ENCODE measurements around the gene FAM171A2.

FAM171A2 gene

DNA sequence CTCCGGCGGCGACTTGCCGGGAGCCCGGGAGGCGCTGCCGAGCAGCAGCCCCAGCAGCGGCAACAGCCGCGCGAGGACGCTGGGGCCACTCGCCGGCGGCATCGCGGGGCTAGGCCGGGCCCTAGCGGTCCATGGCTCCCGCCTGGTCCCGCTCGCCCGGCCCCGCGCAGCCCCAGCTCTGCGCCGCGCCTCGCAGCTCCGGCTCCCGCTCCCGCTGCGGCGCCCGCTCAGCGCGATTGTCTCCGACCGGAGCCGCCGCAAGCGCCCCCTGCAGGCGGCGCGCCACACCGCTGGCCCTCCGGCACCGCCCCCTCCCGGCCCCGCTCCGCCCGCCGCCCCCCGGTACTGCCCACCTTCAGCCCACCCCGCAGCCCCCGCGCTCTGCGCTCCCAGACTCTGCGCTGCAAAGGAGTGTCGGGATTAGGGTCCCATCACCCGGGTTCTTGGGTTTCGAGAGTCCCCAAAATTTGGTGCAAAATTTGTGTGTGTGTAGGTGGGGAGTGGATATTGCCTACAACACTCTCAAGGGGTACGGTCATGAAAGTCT, at the start of gene FAM171A2:
Gene FAM171A2 (minus strand): TSS at position 241 of the 547 bp plus-strand sequence. CDS start 139 bp downstream, at position 102.
- Histone ChIP-seq H3K4me1 (ENCODE audit: control insufficient read depth, insufficient read depth, low read length) (peaks cover 11% of the 10 kb centered on the region), H3K36me3 (ENCODE audit: control insufficient read depth in 2 of 2, insufficient read depth in 2 of 2, low read length in 2 of 2) (no peaks in the 10 kb centered on the region), H3K4me3 (ENCODE audit: low read length in 2 of 2) (peak within 1 kb of the TSS; percentile 63 to 73), H3K27ac (ENCODE audit: low read length) (no peak within 1 kb of the TSS), H3K9ac (ENCODE audit: low read length in 2 of 2) (peak within 1 kb of the TSS in 1 of 2 donors; percentile 53), H3K9me3 (ENCODE audit: control insufficient read depth in 2 of 2, low read length in 2 of 2) (no peaks in the 10 kb centered on the region), H3K27me3 (ENCODE audit: control insufficient read depth in 1 of 2, insufficient read depth in 2 of 2, low read length in 2 of 2) (peaks cover 4 to 7% of the 10 kb centered on the region in 2 donors)

DNA sequence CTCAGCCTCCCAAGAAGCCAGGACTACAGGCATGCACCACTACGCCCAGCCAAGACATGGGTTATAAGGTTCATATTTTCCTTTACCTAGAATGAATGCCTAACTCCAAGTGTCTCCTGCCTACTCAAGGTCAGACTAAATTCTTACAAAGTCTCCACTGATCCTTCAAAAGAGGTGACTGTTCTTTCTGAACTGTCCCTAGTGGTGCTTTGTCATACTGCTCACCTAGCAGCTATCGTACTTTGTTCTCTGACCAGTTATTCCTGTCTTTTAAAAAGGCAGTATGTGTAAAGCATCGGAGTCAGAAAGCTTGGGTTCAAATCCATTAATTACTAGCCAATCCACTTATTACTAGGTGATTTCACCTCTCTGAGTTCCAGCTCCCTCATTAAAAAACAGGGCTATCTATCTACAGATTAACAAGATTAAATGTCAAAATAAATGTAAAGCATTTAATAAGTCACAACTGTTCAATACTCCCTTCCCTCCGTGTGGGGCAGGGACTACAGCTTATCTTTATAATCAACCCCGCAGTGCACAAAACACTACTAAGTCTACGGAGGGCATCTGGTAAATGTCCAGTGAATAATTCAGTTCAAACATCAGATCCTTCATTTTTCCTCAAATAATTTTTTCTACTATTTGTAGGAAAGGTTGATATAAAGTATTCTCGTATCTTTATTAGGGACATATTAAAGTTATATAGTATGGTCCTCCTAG, 45.8 kb upstream of the FAM171A2 start:
- Histone ChIP-seq H3K27ac (ENCODE audit: low read length) (no peak overlapping the region), H3K9ac (ENCODE audit: low read length in 2 of 2) (no peak overlapping the region), H3K9me3 (ENCODE audit: control insufficient read depth in 2 of 2, low read length in 2 of 2) (no peaks in the 10 kb centered on the region), H3K27me3 (ENCODE audit: control insufficient read depth in 1 of 2, insufficient read depth in 2 of 2, low read length in 2 of 2) (no peaks in the 10 kb centered on the region), H3K4me1 (ENCODE audit: control insufficient read depth, insufficient read depth, low read length) (no peaks in the 10 kb centered on the region), H3K4me3 (ENCODE audit: low read length in 2 of 2) (no peak overlapping the region), H3K36me3 (ENCODE audit: control insufficient read depth in 2 of 2, insufficient read depth in 2 of 2, low read length in 2 of 2) (no peaks in the 10 kb centered on the region)

DNA sequence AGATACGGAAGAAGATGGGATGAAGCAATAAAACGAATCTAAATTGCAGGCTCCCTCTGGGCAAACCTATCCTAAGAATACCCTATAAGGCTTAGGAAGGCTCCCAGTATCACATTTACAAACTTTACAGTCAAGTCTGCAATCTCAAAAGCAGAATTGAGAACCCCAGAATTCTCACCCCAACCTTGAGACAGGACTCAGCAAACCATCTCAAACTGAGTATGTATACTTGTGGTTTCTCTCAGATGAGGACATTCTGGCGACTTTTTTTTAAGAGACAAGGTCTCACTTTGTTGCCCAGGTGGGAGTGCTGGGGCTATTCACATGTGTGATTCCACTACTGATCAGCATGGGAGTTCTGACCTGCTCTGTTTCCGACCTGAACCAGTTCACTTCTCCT, 45.1 kb upstream of the FAM171A2 start:
- Histone ChIP-seq H3K9ac (ENCODE audit: low read length in 2 of 2) (no peak overlapping the region), H3K27ac (ENCODE audit: low read length) (no peak overlapping the region), H3K27me3 (ENCODE audit: control insufficient read depth in 1 of 2, insufficient read depth in 2 of 2, low read length in 2 of 2) (no peaks in the 10 kb centered on the region), H3K4me1 (ENCODE audit: control insufficient read depth, insufficient read depth, low read length) (no peaks in the 10 kb centered on the region), H3K36me3 (ENCODE audit: control insufficient read depth in 2 of 2, insufficient read depth in 2 of 2, low read length in 2 of 2) (peaks cover 0 to 2% of the 10 kb centered on the region in 2 donors), H3K9me3 (ENCODE audit: control insufficient read depth in 2 of 2, low read length in 2 of 2) (no peaks in the 10 kb centered on the region), H3K4me3 (ENCODE audit: low read length in 2 of 2) (no peak overlapping the region)

DNA sequence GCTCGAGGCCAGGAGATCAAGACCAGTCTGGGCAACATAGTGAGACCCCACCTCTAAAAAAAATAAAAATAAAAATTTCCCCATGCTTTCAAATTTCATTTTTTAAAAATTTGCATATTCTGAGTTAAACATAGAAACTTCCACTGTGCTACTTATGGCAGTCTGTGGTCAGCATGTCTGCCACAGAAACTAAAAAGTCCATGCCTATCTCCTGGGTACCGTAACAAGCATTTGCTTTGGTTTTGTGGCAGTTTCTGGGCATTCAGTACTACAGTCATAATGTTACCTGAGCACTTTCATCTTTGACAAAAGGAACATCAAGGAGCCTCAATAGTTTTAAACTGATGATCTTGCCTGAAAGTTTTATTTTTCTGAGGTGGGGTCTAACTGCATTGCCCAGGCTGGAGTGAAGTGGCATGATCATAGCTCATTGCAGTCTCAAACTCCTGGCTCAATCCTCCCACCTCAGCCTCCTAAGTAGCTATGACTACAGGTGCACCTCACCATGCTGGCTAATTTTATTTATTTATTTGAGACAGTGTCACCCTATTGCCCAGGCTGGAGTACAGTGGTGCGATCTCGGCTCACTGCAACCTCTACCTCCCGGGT, 39.0 kb upstream of the FAM171A2 start:
- Histone ChIP-seq H3K9me3 (ENCODE audit: control insufficient read depth in 2 of 2, low read length in 2 of 2) (no peaks in the 10 kb centered on the region), H3K4me1 (ENCODE audit: control insufficient read depth, insufficient read depth, low read length) (no peaks in the 10 kb centered on the region), H3K9ac (ENCODE audit: low read length in 2 of 2) (no peak overlapping the region), H3K27me3 (ENCODE audit: control insufficient read depth in 1 of 2, insufficient read depth in 2 of 2, low read length in 2 of 2) (no peaks in the 10 kb centered on the region), H3K36me3 (ENCODE audit: control insufficient read depth in 2 of 2, insufficient read depth in 2 of 2, low read length in 2 of 2) (peaks cover 29 to 34% of the 10 kb centered on the region in 2 donors), H3K4me3 (ENCODE audit: low read length in 2 of 2) (no peak overlapping the region), H3K27ac (ENCODE audit: low read length) (no peak overlapping the region)

DNA sequence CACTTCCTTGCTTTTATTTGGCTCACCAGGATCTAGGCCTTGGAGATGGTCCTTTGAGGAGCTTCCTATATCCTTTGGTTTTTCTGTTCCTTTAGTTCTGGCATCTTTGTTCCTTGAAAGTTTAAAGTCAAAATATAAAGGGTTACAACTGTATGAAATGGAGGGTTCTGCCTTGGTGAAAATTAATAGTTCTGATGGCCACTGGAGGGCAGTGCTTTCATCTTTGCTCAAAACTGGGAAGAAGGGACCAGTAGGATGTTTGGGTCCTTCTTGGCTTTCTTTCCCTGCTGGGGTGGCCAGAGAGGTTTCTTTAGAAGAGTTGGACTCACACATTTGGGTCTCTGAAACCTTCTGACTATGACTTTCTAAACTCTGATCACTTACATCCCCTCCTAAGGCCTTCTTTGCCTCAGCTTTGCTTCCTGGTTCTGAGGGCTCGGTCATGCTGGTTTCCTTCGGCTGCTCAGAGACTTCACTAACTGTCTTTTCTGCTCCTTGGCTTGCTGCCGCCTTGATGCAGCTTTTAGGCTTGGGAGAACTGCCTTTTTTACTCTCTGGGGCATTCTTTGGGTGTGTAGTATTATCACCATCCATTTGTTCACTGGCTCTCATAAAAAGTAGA, 36.7 kb upstream of the FAM171A2 start:
- no peaks in the 10 kb centered on the region for H3K27me3 ChIP-seq (ENCODE audit: control insufficient read depth in 1 of 2, insufficient read depth in 2 of 2, low read length in 2 of 2)
- H3K9me3 ChIP-seq (ENCODE audit: control insufficient read depth in 2 of 2, low read length in 2 of 2), result no peaks in the 10 kb centered on the region
- H3K9ac ChIP-seq (ENCODE audit: low read length in 2 of 2), result no peak overlapping the region
- peaks cover 29 to 45% of the 10 kb centered on the region in 2 donors for H3K36me3 ChIP-seq (ENCODE audit: control insufficient read depth in 2 of 2, insufficient read depth in 2 of 2, low read length in 2 of 2)
- no peak overlapping the region for H3K27ac ChIP-seq (ENCODE audit: low read length)
- no peaks in the 10 kb centered on the region for H3K4me1 ChIP-seq (ENCODE audit: control insufficient read depth, insufficient read depth, low read length)
- H3K4me3 ChIP-seq (ENCODE audit: low read length in 2 of 2), result no peak overlapping the region

DNA sequence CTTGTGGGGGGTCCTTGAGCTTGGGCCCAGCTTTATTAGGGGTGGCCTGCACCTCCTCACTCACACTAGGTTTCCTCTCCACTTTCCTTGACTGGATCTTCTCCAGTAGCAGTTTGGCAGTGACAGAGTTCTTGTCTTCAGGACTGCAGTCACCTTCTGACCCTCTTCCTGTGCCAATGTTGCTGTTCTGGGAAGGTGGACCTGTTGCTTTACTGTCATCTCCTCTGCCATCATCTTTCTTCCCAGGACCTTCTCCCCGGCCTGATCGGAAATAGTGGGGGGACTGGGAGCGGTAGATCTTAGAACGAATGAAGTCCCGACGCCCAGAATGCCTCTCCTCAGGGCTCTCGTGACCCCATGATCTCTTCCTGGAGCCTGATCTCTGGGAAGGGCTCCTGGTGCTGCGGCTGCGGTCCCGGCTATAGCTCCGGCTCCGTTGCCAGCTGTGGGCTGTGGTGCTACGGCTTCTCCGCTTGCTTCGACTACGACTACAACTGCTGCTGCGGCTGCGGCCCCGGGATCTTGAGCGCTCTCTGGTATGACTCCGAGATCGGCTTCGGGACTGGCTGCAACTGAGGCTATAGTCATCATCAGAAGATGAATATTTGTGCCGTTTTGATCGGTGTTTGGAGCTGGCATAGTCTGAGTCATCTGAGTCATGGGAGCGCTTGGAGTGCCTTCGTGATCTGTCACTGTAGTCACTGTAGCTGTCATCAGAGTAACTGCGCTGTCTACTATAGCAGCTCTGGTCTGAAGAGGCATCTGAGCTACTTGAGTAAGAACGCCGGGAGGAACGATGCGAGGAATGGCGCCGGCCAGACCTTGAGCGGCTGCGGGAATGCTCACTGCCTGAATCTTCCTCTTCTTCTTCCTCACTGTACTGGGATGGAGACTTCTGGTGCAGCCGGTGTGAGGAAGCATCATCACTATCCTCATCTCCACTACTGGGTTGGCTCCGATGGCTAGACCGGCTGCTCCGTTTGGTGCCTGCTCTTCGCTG, 35.3 kb upstream of the FAM171A2 start:
- H3K4me3 ChIP-seq (ENCODE audit: low read length in 2 of 2), result no peak overlapping the region
- peaks cover 29 to 43% of the 10 kb centered on the region in 2 donors for H3K36me3 ChIP-seq (ENCODE audit: control insufficient read depth in 2 of 2, insufficient read depth in 2 of 2, low read length in 2 of 2)
- H3K9ac ChIP-seq (ENCODE audit: low read length in 2 of 2), result no peak overlapping the region
- no peaks in the 10 kb centered on the region for H3K4me1 ChIP-seq (ENCODE audit: control insufficient read depth, insufficient read depth, low read length)
- no peaks in the 10 kb centered on the region for H3K27me3 ChIP-seq (ENCODE audit: control insufficient read depth in 1 of 2, insufficient read depth in 2 of 2, low read length in 2 of 2)
- no peaks in the 10 kb centered on the region for H3K9me3 ChIP-seq (ENCODE audit: control insufficient read depth in 2 of 2, low read length in 2 of 2)
- no peak overlapping the region for H3K27ac ChIP-seq (ENCODE audit: low read length)

DNA sequence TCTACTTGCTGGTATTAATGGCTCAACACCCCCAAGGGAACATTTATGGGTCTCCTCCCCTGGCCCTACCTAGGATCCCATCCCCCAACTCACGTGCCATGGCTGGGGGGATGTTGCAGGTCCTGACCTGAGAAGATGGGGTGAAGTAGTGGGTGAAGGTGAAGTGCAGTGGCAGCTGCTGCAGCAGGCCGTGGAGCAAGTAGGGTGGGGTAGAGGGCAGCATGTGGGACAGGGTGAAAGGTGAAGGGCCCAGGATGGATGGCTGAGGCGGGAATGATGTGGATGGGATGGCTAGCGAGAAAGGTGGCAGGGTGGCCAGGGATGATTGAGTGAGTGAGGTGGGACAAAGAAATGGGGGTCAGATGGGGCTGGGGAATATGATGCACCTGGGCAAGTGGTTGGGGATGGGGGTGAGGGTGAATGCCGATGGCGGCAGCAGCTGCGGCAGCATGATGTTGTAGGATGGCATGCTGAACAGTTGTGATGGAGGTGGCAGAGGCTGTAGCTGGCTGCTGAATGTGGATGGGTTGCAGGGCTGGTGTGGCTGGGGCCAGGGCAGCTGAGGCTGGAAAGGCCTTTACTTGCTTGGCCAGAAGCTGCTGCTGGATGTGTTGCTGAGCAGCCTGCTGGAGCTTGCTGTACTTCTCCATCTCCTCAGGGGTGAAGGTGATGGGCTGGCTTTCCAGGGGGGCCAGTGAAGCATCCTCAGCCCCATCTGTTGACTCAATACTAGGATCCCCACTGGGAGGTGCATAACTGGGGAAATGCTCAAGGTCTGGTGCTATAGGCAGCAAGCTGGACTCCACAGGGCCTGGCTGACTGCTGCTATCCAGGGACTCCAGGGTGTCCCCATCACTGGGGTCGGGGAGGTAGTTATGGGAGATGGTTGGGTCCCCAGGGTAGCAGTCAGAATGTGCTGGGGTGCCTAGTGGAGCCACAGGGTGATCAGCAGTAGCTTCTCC, 34.1 kb upstream of the FAM171A2 start:
- no peaks in the 10 kb centered on the region for H3K9me3 ChIP-seq (ENCODE audit: control insufficient read depth in 2 of 2, low read length in 2 of 2)
- no peak overlapping the region for H3K4me3 ChIP-seq (ENCODE audit: low read length in 2 of 2)
- no peaks in the 10 kb centered on the region for H3K4me1 ChIP-seq (ENCODE audit: control insufficient read depth, insufficient read depth, low read length)
- no peak overlapping the region for H3K27ac ChIP-seq (ENCODE audit: low read length)
- H3K36me3 ChIP-seq (ENCODE audit: control insufficient read depth in 2 of 2, insufficient read depth in 2 of 2, low read length in 2 of 2), result peaks cover 29 to 43% of the 10 kb centered on the region in 2 donors
- no peak overlapping the region for H3K9ac ChIP-seq (ENCODE audit: low read length in 2 of 2)
- no peaks in the 10 kb centered on the region for H3K27me3 ChIP-seq (ENCODE audit: control insufficient read depth in 1 of 2, insufficient read depth in 2 of 2, low read length in 2 of 2)

DNA sequence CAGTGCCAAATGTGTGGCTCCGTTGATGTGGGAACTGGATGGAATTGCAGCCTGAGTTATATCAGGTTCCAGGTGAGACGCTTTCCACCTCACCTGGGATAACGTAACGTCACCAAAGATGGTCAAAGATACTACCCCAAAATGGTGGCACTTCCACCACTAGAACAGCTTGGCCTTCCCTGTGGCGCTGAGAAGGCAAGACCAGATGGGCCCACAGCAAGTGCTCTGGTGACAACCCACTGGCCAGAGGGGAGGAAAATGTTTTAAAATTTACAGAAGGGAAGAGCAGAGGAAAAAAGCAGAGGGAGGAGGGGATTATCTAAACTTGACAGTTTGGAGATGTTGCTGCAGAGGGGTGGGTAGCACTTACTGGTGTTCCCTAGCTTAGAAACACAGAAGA, 33.3 kb upstream of the FAM171A2 start:
- peaks cover 29 to 43% of the 10 kb centered on the region in 2 donors for H3K36me3 ChIP-seq (ENCODE audit: control insufficient read depth in 2 of 2, insufficient read depth in 2 of 2, low read length in 2 of 2)
- no peak overlapping the region for H3K27ac ChIP-seq (ENCODE audit: low read length)

DNA sequence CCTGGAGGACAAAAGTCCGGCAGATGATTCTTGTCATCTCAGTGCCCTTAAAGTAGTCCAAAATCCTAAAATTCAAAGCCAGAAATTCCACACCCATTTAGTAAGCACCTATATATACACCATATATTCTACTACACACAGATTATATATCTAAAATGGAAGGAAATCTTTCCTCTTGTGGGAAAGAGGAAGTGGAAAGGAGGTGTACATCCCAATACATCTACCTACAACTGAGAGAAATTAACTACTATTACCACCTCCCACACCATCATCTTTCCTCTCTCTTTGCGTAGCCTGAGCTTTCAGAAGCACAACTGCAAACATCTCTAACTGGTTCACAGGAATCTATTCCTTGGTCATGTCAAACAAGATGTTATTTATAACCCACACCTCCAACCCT, 31.2 kb upstream of the FAM171A2 start:
- no peaks in the 10 kb centered on the region for H3K4me1 ChIP-seq (ENCODE audit: control insufficient read depth, insufficient read depth, low read length)
- H3K27ac ChIP-seq (ENCODE audit: low read length), result no peak overlapping the region
- no peaks in the 10 kb centered on the region for H3K27me3 ChIP-seq (ENCODE audit: control insufficient read depth in 1 of 2, insufficient read depth in 2 of 2, low read length in 2 of 2)
- no peak overlapping the region for H3K9ac ChIP-seq (ENCODE audit: low read length in 2 of 2)
- peaks cover 14 to 26% of the 10 kb centered on the region in 2 donors for H3K36me3 ChIP-seq (ENCODE audit: control insufficient read depth in 2 of 2, insufficient read depth in 2 of 2, low read length in 2 of 2)
- H3K4me3 ChIP-seq (ENCODE audit: low read length in 2 of 2), result no peak overlapping the region
- H3K9me3 ChIP-seq (ENCODE audit: control insufficient read depth in 2 of 2, low read length in 2 of 2), result no peaks in the 10 kb centered on the region

More for the DNA sequence above, 33.3 kb upstream of the FAM171A2 start:
- Histone ChIP-seq H3K4me1 (ENCODE audit: control insufficient read depth, insufficient read depth, low read length) (no peaks in the 10 kb centered on the region), H3K9ac (ENCODE audit: low read length in 2 of 2) (no peak overlapping the region), H3K4me3 (ENCODE audit: low read length in 2 of 2) (no peak overlapping the region), H3K27me3 (ENCODE audit: control insufficient read depth in 1 of 2, insufficient read depth in 2 of 2, low read length in 2 of 2) (no peaks in the 10 kb centered on the region), H3K9me3 (ENCODE audit: control insufficient read depth in 2 of 2, low read length in 2 of 2) (no peaks in the 10 kb centered on the region)

Data from stomach smooth muscle (tissue), 2 donors.